Measurements from ENCODE around the gene HAGHL. TPM values are rescaled to one million over a fixed set of nuclear protein-coding genes. Genes with fewer than 3 reads are reported as not detected.

Gene HAGHL
- total and polyA plus RNA-seq, 2 of the 8 experiments (the other 6 are each of a cell fraction or from before 2014, with no cell fraction given): 26.6 to 26.9 TPM

GRCh38 chr16:730666-731509, 4.0 kb downstream of the HAGHL start (continued):
- TF ChIP-seq CHD7 (IDR thresholded peaks at IDR 0.05; ENCODE audit: insufficient replicate concordance, low read length) (no peak), SIN3A (conservative IDR thresholded peaks at IDR 0.05 in 1 of 2, IDR thresholded peaks at IDR 0.05 in 1 of 2; ENCODE audit: low read depth in 1 of 2, low read length in 2 of 2) (no peak), FOSL1 (IDR thresholded peaks at IDR 0.05; ENCODE audit: insufficient read depth, low read depth, low read length) (no peak), SAP30 (IDR thresholded peaks at IDR 0.05; ENCODE audit: insufficient read depth, insufficient replicate concordance, low read length) (no peak), E2F6 (IDR thresholded peaks at IDR 0.05) (no peak), CEBPB (IDR thresholded peaks at IDR 0.05; ENCODE audit: low read depth, low read length) (no peak), ZNF274 (IDR thresholded peaks at IDR 0.05; ENCODE audit: borderline replicate concordance, extremely low read depth, low read length) (no peak)

Measured in H1 (cell line).